Measurements from ENCODE around the gene RASSF10. TPM values are rescaled to one million over a fixed set of nuclear protein-coding genes. Genes with fewer than 3 reads are reported as not detected.

RASSF10 gene
- total RNA-seq, 1 experiment from 2014 or later, result not detected

GRCh38 chr11:12961615-12962014, 47.5 kb upstream of the RASSF10 start:
- ChIA-PET RAD21 (ENCODE audit: low non-redundant PET in 1 of 2, low total read pairs in 2 of 2, uncharacterized antibody in 2 of 2, unreplicated experiment in 2 of 2) (interaction anchor here (0.7 to 1.0 kb wide), 4 partner anchors 363 to 673 kb away, joined by 3 to 5 read pairs (median 3); no protein-coding TSS in a partner anchor), POLR2A (no interaction called here), CTCF (interaction anchor here (2.5 to 4.3 kb wide), 2 partner anchors 630 to 673 kb away, joined by 22 to 40 read pairs; no protein-coding TSS in a partner anchor)
- no TSS peak for BruUV-seq (replicated peaks)
- TF ChIP-seq POLR2A (IDR thresholded peaks at IDR 0.05; ENCODE audit: borderline replicate concordance, extremely low read depth, insufficient read depth, insufficient read length) (no peak), CTCF (IDR thresholded peaks at IDR 0.05 in 2 of 3, conservative IDR thresholded peaks at IDR 0.05 in 1 of 3; ENCODE audit: borderline replicate concordance in 1 of 3, insufficient read depth in 1 of 3, low read depth in 2 of 3, low read length in 2 of 3) (peak in 2 of 3 experiments; percentile 11 to 38; a peak in 1 of 6 replicates), RAD21 (IDR thresholded peaks at IDR 0.05; ENCODE audit: low read depth) (peak; percentile 61)
- Histone ChIP-seq H3K79me2 (ENCODE audit: insufficient read depth, low read length) (no peaks in the 10 kb centered on the region), H3K4me1 (ENCODE audit: control insufficient read depth in 1 of 2, insufficient read depth in 2 of 2, low read length in 2 of 2) (peaks cover 0 to 7% of the 10 kb centered on the region in 2 experiments; a peak in 1 of 4 replicates), H3K4me2 (ENCODE audit: low read length) (no peak overlapping the region), H3K27ac (ENCODE audit: low read depth, low read length) (no peak overlapping the region), H3K4me3 (replicated peaks in 1 of 2; ENCODE audit: low read depth in 1 of 2, low read length in 2 of 2) (no peak overlapping the region), H3K27me3 (ENCODE audit: insufficient read depth, low read length) (no peaks in the 10 kb centered on the region), H3K36me3 (ENCODE audit: control insufficient read depth in 1 of 2, insufficient read depth in 2 of 2, low read length in 2 of 2) (no peaks in the 10 kb centered on the region), H2AFZ (ENCODE audit: low read depth, low read length, poor library complexity, severe bottlenecking) (no peak overlapping the region), H3K9me3 (ENCODE audit: control insufficient read depth in 1 of 2, insufficient read depth in 1 of 2, low read depth in 1 of 2, low read length in 2 of 2) (no peaks in the 10 kb centered on the region), H3K9me2 (ENCODE audit: insufficient read depth) (no peaks in the 10 kb centered on the region), H4K20me1 (ENCODE audit: insufficient read depth) (no peaks in the 10 kb centered on the region), H3K9ac (ENCODE audit: low read length) (no peak overlapping the region)
- DNase-seq (ENCODE audit: low read depth, low spot score) (no peak), ATAC-seq (no peak)
- intact Hi-C loops (cut with micrococcal nuclease), result loop anchor here (2.0 to 10.0 kb wide), 5 partner anchors 381 to 914 kb away; no protein-coding TSS in a partner anchor

- H3K4me3 ChIP-seq (replicated peaks in 1 of 2; ENCODE audit: low read depth in 1 of 2, low read length in 2 of 2), result no peak overlapping the region
- CTCF ChIA-PET, result interaction anchor here (2.5 to 4.3 kb wide), 3 partner anchors 11 to 674 kb away, joined by 22 to 40 read pairs (median 28); no protein-coding TSS in a partner anchor
- DNase-seq (ENCODE audit: low read depth, low spot score) (no peak), ATAC-seq (no peak)
- H3K9me3 ChIP-seq (ENCODE audit: control insufficient read depth in 1 of 2, insufficient read depth in 1 of 2, low read depth in 1 of 2, low read length in 2 of 2), result no peaks in the 10 kb centered on the region
- no peaks in the 10 kb centered on the region for H3K27me3 ChIP-seq (ENCODE audit: insufficient read depth, low read length)
- H3K36me3 ChIP-seq (ENCODE audit: control insufficient read depth in 1 of 2, insufficient read depth in 2 of 2, low read length in 2 of 2), result no peaks in the 10 kb centered on the region
- H3K79me2 ChIP-seq (ENCODE audit: insufficient read depth, low read length), result no peaks in the 10 kb centered on the region
- no peaks in the 10 kb centered on the region for H3K9me2 ChIP-seq (ENCODE audit: insufficient read depth)
- H2AFZ ChIP-seq (ENCODE audit: low read depth, low read length, poor library complexity, severe bottlenecking), result no peak overlapping the region
- peaks cover 0 to 7% of the 10 kb centered on the region in 2 experiments; a peak in 1 of 4 replicates for H3K4me1 ChIP-seq (ENCODE audit: control insufficient read depth in 1 of 2, insufficient read depth in 2 of 2, low read length in 2 of 2)
- TF ChIP-seq EZH2phosphoT487 (IDR thresholded peaks at IDR 0.05; ENCODE audit: borderline replicate concordance), result no peak
- TF ChIP-seq REST (IDR thresholded peaks at IDR 0.05; ENCODE audit: low read depth), result no peak
- TF ChIP-seq ATF3 (IDR thresholded peaks at IDR 0.05), result no peak
- TF ChIP-seq JUND (IDR thresholded peaks at IDR 0.05), result no peak
- TF ChIP-seq CTCF (IDR thresholded peaks at IDR 0.05 in 2 of 3, conservative IDR thresholded peaks at IDR 0.05 in 1 of 3; ENCODE audit: borderline replicate concordance in 1 of 3, insufficient read depth in 1 of 3, low read depth in 2 of 3, low read length in 2 of 3), result no peak
- no peak for TF ChIP-seq FOSL1 (IDR thresholded peaks at IDR 0.05; ENCODE audit: low read depth)
- TF ChIP-seq EGR1 (IDR thresholded peaks at IDR 0.05; ENCODE audit: low read depth), result no peak
- TF ChIP-seq POLR2AphosphoS5 (IDR thresholded peaks at IDR 0.05; ENCODE audit: low read depth, low read length), result no peak
- no peak overlapping the region for H3K9ac ChIP-seq (ENCODE audit: low read length)
- no TSS peak for BruUV-seq (replicated peaks)
- H3K27ac ChIP-seq (ENCODE audit: low read depth, low read length), result no peak overlapping the region
- no peak overlapping the region for H3K4me2 ChIP-seq (ENCODE audit: low read length)
- POLR2A ChIA-PET, result no interaction called here
- intact Hi-C loops (cut with micrococcal nuclease), result loop anchor here (2.0 to 10.0 kb wide), 4 partner anchors 380 to 915 kb away; no protein-coding TSS in a partner anchor
- no peaks in the 10 kb centered on the region for H4K20me1 ChIP-seq (ENCODE audit: insufficient read depth)
- RAD21 ChIA-PET (ENCODE audit: low non-redundant PET in 1 of 2, low total read pairs in 2 of 2, uncharacterized antibody in 2 of 2, unreplicated experiment in 2 of 2), result no interaction called here
Measured at GRCh38 chr11:12962306-12962705, 46.8 kb upstream of the RASSF10 start.

All from HCT116 (cell line).